K562 (cell line): ENCODE results near the gene TUBA1B. TPM values are rescaled to one million over a fixed set of nuclear protein-coding genes. Genes with fewer than 3 reads are reported as not detected.
A peak's percentile ranks its signal among the peaks of the same experiment; 100 is the strongest.

Experiments
- ARID1B ChIP-seq: fragments of 450-650 bp; IDR thresholded peaks from 2 replicates; pipeline ENCODE4 v1.6.1; 2016; ENCODE audit warnings: antibody characterized with exemption, mild to moderate bottlenecking, inconsistent platforms
- CREB3L1 ChIP-seq: fragments of 450-650 bp; IDR thresholded peaks from 2 replicates; pipeline ENCODE4 v1.6.1; 2014; ENCODE audit warnings: low read depth, mild to moderate bottlenecking, moderate library complexity, borderline replicate concordance
- DMBX1 ChIP-seq: fragments of 250-450 bp; sonication (Bioruptor Pico); IDR thresholded peaks from 2 replicates; pipeline ENCODE4 v1.8.0; 2022; ENCODE audit warnings: inconsistent platforms, mild to moderate bottlenecking, moderate library complexity, borderline replicate concordance
- ETV5 ChIP-seq: sonication (generic); formaldehyde crosslinking; IDR thresholded peaks from 2 replicates; pipeline ENCODE4 v1.4.0; 2020; ENCODE audit warnings: low read depth, mild to moderate bottlenecking, missing genetic modification reagents
- FOXK2 ChIP-seq, 2 experiments: fragments of 450-650 bp; IDR thresholded peaks in 1 of 2; conservative IDR thresholded peaks in 1 of 2; 2 replicates each; pipeline ENCODE4 v1.6.1; 2016; ENCODE audit warnings: low read depth in 2 of 2, mild to moderate bottlenecking in 1 of 2
- MTA3 ChIP-seq: fragments of 450-650 bp; formaldehyde crosslinking; IDR thresholded peaks from 2 replicates; pipeline ENCODE4 v1.6.1; 2017; ENCODE audit warnings: mild to moderate bottlenecking, borderline replicate concordance
- SNIP1 ChIP-seq: fragments of 450-650 bp; IDR thresholded peaks from 2 replicates; pipeline ENCODE4 v1.7.1; 2017; ENCODE audit warnings: low read depth, mild to moderate bottlenecking
- XRCC4 ChIP-seq: IDR thresholded peaks from one replicate; pipeline ENCODE4 v1.6.1; 2011; ENCODE audit not compliant: insufficient read depth, insufficient read length; ENCODE audit errors: extremely low read depth
- ZMIZ1 ChIP-seq, 2 experiments: fragments of 150-350 bp in 1 of 2; IDR thresholded peaks; 2 replicates each; pipeline ENCODE4 v1.6.1; 2012 to 2016; ENCODE audit warnings: low read depth in 2 of 2, low read length in 2 of 2, mild to moderate bottlenecking in 1 of 2, moderate library complexity in 1 of 2
- polyA plus RNA-seq, 8 experiments: library from polyadenylated mRNA; depleted of rRNA in 4 of 8; stranded (reverse) in 5 of 8; unstranded in 3 of 8; fragments of >200 nt; fragmentation: Nextera tagmentation in 2 of 8; fragmentation: Illumina TruSeq in 1 of 8; extraction: Ambion mirVana in 2 of 8; extraction: Trizol in 1 of 8; gene quantifications; 2 replicates each; pipeline versions ENCODE4 v1.2.1 to v1.2.3, GENCODE V29; 2011 to 2014; ENCODE audit warnings: inconsistent platforms in 1 of 8, missing spikeins in 1 of 8
- total RNA-seq, 7 experiments: library from RNA; depleted of rRNA in 6 of 7; stranded (reverse); fragments of >200 nt in 6 of 7; fragmentation: Illumina TruSeq in 2 of 7; extraction: Trizol in 2 of 7; gene quantifications; 2 replicates each; pipeline versions ENCODE4 v1.2.1 to v1.2.3, GENCODE V29; 2011 to 2021; ENCODE audit warnings: low replicate concordance in 1 of 7

The TUBA1B gene
- total and polyA plus RNA-seq, 9 of the 15 experiments (the other 6 are each of a cell fraction or from before 2014, with no cell fraction given), result 2,189 to 4,624 (median 2,628) TPM

- no peak for TF ChIP-seq CREB3L1
- no peak for TF ChIP-seq DMBX1
- no peak for TF ChIP-seq ETV5 (CRISPR knock-in tag)
- no peak for TF ChIP-seq ZMIZ1 (IDR thresholded peaks at IDR 0.05; ENCODE audit: low read depth in 2 of 2, low read length in 2 of 2)
- TF ChIP-seq ARID1B, result peak; percentile 40; the same call in 1 of the 2 replicates
- TF ChIP-seq SNIP1, result no peak
- TF ChIP-seq XRCC4, result no peak
- 0 out of 4 replicates have a peak, but pooled peaks of 1 of the 2 experiments have one; percentile 27 for TF ChIP-seq FOXK2 (conservative IDR thresholded peaks at IDR 0.05 in 1 of 2, IDR thresholded peaks at IDR 0.05 in 1 of 2; ENCODE audit: low read depth in 2 of 2)
- TF ChIP-seq MTA3, result 0 out of 2 replicates have a peak, but pooled peaks have one; percentile 25
These were observed 29.2 kb upstream of the TUBA1B start (continued) for GRCh38 chr12:49160399-49160798.
